RWPE2 (cell line): ENCODE results near the gene SIPA1L2.

ENCODE experiments used
- ATAC-seq: fragments of 200-7000 bp; cut with Tn5 transposase; 3 replicates; pipeline ENCODE4 v1.9.1; 2021; ENCODE audit warnings: low read depth
- DNase-seq: peaks from one replicate; pipeline ENCODE4 v3.0.0-alpha.2; 2020; ENCODE audit warnings: low spot score
- H3K27ac ChIP-seq: fragments of 450-650 bp; 2 replicates; pipeline ENCODE4 v1.5.1; 2017; ENCODE audit warnings: mild to moderate bottlenecking; ENCODE audit not compliant: poor library complexity, severe bottlenecking
- H3K27me3 ChIP-seq: fragments of 250-450 bp; sonication (Bioruptor Pico); 2 replicates; pipeline ENCODE4 v1.5.1; 2021; ENCODE audit warnings: mild to moderate bottlenecking, moderate library complexity; ENCODE audit not compliant: insufficient read depth, poor library complexity, severe bottlenecking
- H3K36me3 ChIP-seq: fragments of 250-450 bp; sonication (Bioruptor Pico); 2 replicates; pipeline ENCODE4 v1.5.1; 2020; ENCODE audit warnings: low read depth, mild to moderate bottlenecking, moderate library complexity
- H3K4me1 ChIP-seq: fragments of 250-450 bp; sonication (Bioruptor Pico); 2 replicates; pipeline ENCODE4 v1.5.1; 2021; ENCODE audit warnings: mild to moderate bottlenecking, moderate library complexity; ENCODE audit not compliant: insufficient read depth, poor library complexity, severe bottlenecking
- H3K4me3 ChIP-seq: fragments of 250-450 bp; sonication (Bioruptor Pico); 2 replicates; pipeline ENCODE4 v1.5.1; 2021; ENCODE audit warnings: mild to moderate bottlenecking, moderate library complexity; ENCODE audit not compliant: severe bottlenecking
- H3K9me3 ChIP-seq: fragments of 250-450 bp; sonication (Bioruptor Pico); 2 replicates; pipeline ENCODE4 v1.5.1; 2021; ENCODE audit warnings: mild to moderate bottlenecking, moderate library complexity; ENCODE audit not compliant: severe bottlenecking
- TF ChIP-seq, protein P1 (sequence below): fragments of 450-650 bp; IDR thresholded peaks from one replicate; pipeline ENCODE4 v1.5.1; 2017; ENCODE audit warnings: mild to moderate bottlenecking, moderate library complexity; ENCODE audit not compliant: poor library complexity, severe bottlenecking

The SIPA1L2 gene

DNA sequence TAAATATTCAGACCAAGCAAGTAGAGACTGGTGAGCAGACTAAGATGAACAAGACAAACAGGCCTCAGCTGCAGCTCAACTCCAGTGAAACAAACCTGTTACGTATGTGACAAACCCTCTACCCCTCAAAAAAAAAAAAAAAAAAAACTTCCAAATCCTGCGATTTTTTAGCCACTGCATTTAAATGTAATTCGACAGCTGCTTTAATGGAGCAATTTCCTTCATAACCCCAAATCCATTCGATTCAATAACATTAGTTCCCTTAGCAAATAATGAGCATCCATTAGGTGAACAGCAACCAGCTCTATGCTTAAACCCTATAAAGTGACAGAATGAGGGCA lies 31.1 kb downstream of the SIPA1L2 start:
- ATAC-seq (no peak), DNase-seq (no peak)
- Histone ChIP-seq H3K27me3 (no peaks in the 10 kb centered on the region), H3K27ac (no peak overlapping the region), H3K36me3 (no peaks in the 10 kb centered on the region), H3K9me3 (no peaks in the 10 kb centered on the region), H3K4me3 (no peak overlapping the region), H3K4me1 (peaks cover 7% of the 10 kb centered on the region)
- TF ChIP-seq, protein P1, sequence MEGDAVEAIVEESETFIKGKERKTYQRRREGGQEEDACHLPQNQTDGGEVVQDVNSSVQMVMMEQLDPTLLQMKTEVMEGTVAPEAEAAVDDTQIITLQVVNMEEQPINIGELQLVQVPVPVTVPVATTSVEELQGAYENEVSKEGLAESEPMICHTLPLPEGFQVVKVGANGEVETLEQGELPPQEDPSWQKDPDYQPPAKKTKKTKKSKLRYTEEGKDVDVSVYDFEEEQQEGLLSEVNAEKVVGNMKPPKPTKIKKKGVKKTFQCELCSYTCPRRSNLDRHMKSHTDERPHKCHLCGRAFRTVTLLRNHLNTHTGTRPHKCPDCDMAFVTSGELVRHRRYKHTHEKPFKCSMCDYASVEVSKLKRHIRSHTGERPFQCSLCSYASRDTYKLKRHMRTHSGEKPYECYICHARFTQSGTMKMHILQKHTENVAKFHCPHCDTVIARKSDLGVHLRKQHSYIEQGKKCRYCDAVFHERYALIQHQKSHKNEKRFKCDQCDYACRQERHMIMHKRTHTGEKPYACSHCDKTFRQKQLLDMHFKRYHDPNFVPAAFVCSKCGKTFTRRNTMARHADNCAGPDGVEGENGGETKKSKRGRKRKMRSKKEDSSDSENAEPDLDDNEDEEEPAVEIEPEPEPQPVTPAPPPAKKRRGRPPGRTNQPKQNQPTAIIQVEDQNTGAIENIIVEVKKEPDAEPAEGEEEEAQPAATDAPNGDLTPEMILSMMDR = no peak

GRCh38 chr1:232598133-232598532 lies 31.8 kb downstream of the SIPA1L2 start:
- no peak for ATAC-seq
- no peak overlapping the region for H3K27ac ChIP-seq
- H3K4me1 ChIP-seq = peaks cover 7% of the 10 kb centered on the region
- no peaks in the 10 kb centered on the region for H3K27me3 ChIP-seq
- H3K36me3 ChIP-seq = no peaks in the 10 kb centered on the region
- H3K4me3 ChIP-seq = no peak overlapping the region
- TF ChIP-seq, protein P1 = no peak
- H3K9me3 ChIP-seq = no peaks in the 10 kb centered on the region
- DNase-seq = no peak

- DNase-seq (no peak), ATAC-seq (no peak)
- Histone ChIP-seq H3K27ac (no peak overlapping the region), H3K36me3 (no peaks in the 10 kb centered on the region), H3K9me3 (no peaks in the 10 kb centered on the region), H3K27me3 (no peaks in the 10 kb centered on the region), H3K4me3 (no peak overlapping the region), H3K4me1 (peaks cover 7% of the 10 kb centered on the region)
- TF ChIP-seq, protein P1 = no peak
Observed at GRCh38 chr1:232597721-232598120, 32.2 kb downstream of the SIPA1L2 start.

- TF ChIP-seq, protein P1 = no peak
- no peaks in the 10 kb centered on the region for H3K36me3 ChIP-seq
- no peaks in the 10 kb centered on the region for H3K27me3 ChIP-seq
- ATAC-seq (no peak), DNase-seq (no peak)
- H3K27ac ChIP-seq = no peak overlapping the region
- H3K9me3 ChIP-seq = no peaks in the 10 kb centered on the region
- H3K4me3 ChIP-seq = no peak overlapping the region
- H3K4me1 ChIP-seq = peaks cover 7% of the 10 kb centered on the region
Observed at GRCh38 chr1:232596666-232597303, 33.1 kb downstream of the SIPA1L2 start.
